NCI-H510A (cell line): ENCODE data around the gene COL4A2.
"Not testable (repeated sequence)": the region's sequence is repeated elsewhere in the genome, so short reads cannot be mapped to it uniquely, and the experiment has no call there.

Experiments used
- DNase-seq: peaks from one replicate; lab custom pipeline; 2025; lab: John Stamatoyannopoulos, UW

COL4A2 gene

GRCh38 chr13:110379905-110380341, 72.8 kb downstream of the COL4A2 start:
- DNase-seq, result no peak

DNA sequence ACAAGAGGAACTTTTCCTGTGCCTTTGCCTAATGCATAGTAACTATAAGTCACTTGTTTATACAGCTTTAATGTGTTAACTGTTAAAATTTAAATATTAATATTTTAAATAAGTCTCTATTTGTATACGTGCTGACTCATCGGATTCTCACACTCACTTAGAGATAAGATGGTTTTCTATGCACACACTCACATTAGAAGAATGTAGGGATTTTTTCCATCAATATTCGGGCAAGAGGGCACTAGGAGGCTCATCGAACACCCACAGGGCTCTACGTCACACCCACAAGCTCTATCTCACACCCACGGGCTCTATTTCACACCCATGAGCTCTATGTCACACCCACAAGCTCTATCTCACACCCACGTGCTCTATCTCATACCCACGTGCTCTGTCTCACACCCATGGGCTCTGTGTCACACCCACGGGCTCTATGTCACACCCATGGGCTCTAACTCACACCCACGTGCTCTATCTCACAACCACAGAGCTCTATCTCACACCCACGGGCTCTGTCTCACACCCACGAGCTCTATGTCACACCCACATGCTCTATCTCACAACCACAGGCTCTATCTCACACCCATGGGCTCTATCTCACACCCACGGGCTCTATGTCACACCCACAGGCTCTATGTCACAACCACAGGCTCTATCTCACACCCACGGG, 73.4 kb downstream of the COL4A2 start:
- no peak for DNase-seq

- no peak for DNase-seq
These were observed 73.9 kb downstream of the COL4A2 start for GRCh38 chr13:110381029-110381360.

DNA sequence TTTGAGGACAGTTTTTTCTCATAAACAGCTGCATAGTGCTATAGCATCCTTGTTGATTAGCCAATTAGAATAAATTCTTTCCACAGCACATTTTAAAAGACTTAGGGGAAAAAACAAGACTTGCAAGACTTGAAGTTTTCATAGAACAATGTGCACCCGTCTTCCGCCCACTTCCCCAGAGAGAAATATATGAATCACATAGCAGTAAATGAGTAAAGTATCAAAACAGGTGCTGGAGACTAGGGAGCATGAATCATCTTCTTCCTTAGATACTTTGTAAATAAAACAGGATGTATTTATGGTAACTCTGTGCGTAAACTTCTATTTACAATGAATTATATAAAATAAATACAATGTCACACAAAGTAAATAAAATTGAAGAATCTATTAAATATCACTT, 75.1 kb downstream of the COL4A2 start:
- no peak for DNase-seq

- no peak for DNase-seq
These were observed 75.7 kb downstream of the COL4A2 start for GRCh38 chr13:110382830-110383229.

GRCh38 chr13:110387451-110388107, 80.5 kb downstream of the COL4A2 start:
- DNase-seq, result no peak

DNA sequence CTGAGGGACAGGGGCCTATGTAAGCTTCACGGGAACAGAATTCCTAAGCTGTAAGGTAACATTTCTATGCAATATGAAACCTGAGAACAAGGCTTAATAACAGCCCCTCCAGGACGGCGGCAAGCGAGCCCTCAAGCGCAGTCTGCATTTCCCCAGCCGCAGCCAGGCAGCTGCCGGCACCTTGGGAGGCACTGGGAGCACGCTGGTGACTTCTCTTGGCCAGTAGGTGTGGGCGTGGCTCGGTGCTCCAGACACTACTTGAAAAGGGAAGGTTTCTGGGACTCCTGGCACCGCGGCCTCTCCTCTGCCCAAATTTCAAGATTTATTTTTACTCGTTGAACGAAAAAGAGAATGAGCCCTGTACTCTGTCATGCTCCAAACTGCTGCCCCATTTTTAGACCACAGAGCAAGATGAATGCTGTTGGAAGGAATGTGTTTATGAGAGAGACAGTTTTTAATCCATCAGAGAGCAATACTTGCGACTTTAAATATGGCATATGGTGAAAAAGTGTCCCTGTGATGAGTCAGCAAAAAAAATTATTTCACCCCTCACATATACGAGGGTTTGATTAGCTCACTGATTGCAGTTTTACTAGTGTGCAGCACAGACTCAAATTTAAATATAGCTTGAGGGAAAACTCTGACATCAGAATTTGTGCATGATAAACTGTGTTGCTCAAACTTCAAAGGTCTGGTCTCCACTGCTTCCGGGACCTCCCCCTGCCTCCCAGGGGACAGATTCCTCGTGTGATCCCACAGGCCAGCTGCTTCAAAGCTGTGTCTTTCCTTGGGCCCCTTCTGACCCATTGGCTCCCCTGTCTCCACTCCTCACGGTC, 81.2 kb downstream of the COL4A2 start:
- peak; percentile 9 for DNase-seq

- no peak for DNase-seq
These were observed 83.5 kb downstream of the COL4A2 start for GRCh38 chr13:110390567-110390966.

DNA sequence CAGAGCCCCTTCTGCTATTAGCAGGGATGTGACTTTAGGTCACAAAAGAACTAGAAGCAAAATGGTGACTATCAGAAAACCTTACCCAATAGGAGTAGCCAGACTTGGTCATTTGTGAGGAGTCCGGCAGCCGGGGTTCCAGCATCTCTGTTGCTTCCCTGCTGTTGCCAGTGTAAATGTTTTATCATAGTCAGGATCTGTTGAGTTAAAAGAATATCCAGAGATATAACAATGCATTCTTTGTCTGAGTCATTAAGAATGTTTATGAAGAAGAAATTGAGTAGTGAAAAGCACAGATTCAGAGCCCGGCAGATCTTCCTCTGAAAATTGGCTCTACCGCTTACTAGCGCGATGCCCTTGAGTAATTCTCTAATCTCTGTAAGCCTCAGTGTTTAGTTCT, 84.2 kb downstream of the COL4A2 start:
- no peak for DNase-seq

DNA sequence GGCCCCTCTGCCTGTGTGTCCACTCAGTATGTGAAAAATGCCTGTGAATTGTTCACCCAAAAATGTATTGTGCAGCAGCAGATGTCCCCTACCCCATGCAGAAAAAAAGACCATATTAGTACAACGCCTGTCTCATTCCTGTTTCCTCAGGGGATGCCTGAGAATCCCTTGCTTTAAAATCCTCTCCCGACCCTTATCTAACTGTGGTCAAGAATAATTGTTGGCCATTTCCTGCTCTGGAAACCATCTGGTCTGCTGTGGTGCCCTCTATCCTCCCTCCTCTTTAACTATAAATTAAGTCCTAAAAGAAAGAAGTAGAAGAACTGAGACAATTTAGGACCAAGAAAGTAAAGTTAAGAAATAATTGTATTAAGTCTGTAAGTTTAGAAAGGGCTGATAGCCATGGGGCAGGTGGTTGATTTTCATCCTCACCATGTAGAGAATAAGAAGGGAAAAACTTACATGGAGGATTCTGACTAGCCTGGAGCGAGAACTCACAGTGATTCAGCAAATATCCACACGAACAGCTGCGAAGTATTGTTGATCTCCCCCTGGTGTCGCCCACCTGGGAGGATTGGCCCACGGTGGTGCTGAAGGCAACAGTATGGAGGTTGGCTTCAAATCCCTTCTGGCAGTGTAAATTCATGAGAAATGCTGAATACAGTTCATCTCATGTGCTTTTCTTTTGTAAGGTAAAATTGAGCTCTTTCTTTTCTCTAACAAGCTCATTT, 85.6 kb downstream of the COL4A2 start:
- DNase-seq, result no peak

DNA sequence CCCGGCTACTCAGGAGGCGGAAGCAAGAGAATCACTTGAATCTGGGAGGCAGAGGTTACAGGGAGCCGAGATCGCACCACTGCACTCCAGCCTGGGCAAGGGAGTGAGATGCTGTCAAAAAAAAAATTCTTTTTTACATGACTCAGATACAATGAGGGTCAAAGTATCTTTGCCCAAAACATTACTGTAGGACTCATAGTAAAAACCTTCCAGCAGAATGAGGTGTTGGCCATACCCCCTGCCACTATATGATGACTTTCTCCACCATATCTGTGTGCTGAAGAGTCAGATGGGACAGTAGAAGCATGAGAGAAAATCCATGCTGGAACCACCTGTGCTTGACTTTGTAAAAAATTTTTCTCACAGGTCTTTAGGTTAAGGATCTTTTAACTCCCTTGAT, 86.7 kb downstream of the COL4A2 start:
- no peak for DNase-seq

DNA sequence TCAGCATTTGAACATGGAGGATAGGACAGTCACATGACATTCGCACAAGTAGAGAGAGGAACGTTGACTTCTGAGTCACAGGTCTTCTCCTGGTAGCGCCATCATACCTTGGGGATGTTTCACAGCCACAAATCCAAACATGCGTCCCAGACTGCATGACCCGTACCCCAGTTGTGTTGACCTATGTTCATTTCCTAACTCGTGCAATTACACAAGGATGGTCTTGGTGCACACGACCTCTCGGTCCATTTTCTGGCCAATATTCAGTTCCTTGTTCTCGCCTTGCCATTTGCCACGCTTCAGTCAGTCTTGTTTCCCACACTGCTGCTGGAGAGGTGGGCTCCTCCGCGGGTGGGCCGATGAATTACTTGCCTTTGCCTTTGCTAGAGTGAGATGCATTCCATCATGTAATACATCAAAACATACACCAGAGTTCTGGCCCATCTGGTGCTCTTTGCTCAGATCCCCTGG, 87.3 kb downstream of the COL4A2 start:
- DNase-seq, result no peak

DNA sequence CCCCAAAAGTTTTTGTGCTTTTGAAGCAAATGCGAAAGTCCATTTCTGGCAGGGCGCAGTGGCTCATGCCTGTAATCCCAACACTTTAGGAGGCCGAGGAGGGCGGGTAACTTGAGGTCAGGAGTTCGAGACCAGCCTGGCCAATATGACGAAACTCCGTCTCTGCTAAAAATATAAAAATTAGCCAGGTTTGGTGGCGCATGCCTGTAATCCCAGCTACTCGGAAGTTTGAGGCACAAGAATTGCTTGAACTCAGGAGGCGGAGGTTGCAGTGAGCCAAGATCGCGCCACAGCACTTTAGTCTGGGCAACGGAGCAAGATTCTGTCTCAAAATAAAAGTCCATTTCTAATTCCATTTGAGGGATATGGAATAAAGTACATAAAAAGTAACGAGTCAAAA, 88.5 kb downstream of the COL4A2 start:
- not testable (repeated sequence) for DNase-seq

GRCh38 chr13:110396476-110396875, 89.4 kb downstream of the COL4A2 start:
- no peak for DNase-seq

DNA sequence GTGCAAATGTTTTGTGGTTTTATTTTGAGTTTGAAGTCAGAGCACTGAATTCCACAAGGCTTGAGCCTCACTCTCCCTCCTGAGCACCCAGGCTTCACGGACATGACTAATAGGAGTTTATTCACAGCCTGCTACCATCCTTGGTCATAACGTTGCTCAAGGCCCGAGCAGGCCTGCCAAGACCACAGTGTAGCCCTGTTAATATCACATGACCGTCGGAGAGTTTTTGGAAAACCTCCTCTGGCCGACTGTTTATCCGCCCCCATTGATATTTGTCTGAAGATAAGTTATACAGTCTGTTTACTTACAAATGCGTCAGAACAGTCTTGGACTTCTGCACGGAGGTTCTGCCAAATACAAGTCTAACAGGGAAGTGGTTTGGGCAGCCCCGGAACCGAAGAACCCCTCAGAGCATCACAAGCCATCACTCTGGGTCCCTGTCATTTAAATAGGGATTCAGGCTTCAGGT, 89.9 kb downstream of the COL4A2 start:
- DNase-seq, result no peak

GRCh38 chr13:110397436-110398115, 90.5 kb downstream of the COL4A2 start:
- DNase-seq, result no peak

DNA sequence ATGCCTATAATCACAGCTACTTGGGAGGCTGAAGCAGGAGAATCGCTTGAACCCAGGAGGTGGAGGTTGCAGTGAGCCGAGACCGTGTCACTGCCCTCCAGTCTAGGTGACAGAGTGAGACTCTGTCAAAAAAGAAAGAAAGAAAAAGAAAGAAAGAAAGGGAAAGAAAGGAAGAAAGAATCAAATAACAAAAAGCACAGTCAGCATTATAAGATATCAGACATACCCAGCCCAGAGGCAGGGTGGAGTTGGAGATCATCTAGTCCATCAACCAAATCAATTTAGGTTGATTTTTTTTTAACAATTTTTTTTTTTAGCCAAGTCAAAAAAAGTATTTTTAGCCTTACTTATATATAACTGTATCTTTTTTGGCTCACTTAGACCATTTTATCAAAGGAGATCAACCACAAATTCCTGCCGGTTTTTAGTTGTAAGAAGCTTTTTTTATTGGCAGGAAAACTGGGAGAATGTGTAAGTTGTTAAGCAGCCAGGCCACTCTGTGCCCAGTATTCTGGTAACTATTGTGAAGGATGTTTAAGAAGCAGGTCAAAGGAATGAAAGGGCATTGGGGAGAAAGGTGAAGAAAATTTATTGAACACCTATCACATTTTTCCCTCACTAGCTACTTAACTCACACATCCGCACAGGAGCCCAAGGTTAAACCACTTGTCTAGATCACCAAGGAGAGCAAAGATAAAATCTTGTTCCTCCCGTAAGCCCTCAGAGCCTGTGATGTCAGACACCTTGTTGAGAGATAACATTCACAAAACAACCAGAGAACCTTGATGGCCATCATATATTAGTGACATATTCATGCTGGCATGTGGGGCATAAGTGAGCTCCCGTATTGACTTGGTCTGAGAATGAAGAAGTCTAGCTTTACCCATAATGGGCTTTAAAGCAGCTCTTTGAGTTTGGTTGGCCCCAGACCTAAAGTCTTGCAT, 91.8 kb downstream of the COL4A2 start:
- no peak for DNase-seq

DNA sequence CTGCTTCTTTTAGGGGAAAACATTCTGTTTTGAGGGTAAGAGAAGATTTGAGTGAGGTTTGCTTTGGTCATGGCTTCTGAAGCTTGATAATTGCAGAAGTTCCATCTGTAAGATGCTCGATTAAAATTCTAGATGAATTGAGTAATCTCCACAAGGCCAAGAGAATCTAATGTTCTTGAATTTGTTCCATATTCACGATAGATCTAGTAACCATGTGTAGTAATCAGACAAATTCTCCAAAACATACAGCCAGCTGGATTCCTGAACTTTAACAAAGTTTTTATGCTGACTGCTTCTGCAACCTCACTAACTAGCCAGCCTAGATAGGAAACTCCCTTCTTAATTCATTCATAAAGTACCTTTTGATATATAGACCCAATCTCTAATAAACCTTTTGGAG, 92.7 kb downstream of the COL4A2 start:
- no peak for DNase-seq

GRCh38 chr13:110400786-110401533, 93.9 kb downstream of the COL4A2 start:
- DNase-seq, result no peak
